Endothelial cell of umbilical vein (primary cell): ENCODE measurements around the gene CFAP97D1. TPM values are rescaled to one million over a fixed set of nuclear protein-coding genes. Genes with fewer than 3 reads are reported as not detected.

Source experiments
- BruUV-seq: library from RNA; stranded (reverse); fragments of 400-500 nt; replicated peaks from 2 replicates; lab custom pipeline; 2021; lab: Mats Ljungman, UMichigan
- CTCF ChIA-PET: fragments of 300-600, 350-600 bp; sonication (Branson Sonifier 250); formaldehyde crosslinking; loops from one replicate; lab custom pipeline; 2021; ENCODE audit warnings: antibody characterized with exemption, inconsistent platforms; lab: Charles Lee
- POLR2A ChIA-PET: fragments of 300-600, 350-600 bp; sonication (Branson Sonifier 250); formaldehyde crosslinking; loops from one replicate; lab custom pipeline; 2021; ENCODE audit warnings: antibody characterized with exemption, inconsistent platforms; lab: Charles Lee
- DNase-seq: peaks from one replicate; pipeline ENCODE4 v3.0.0-alpha.2; 2011; ENCODE audit warnings: low read depth, low spot score
- FAIRE-seq: peaks from 2 replicates; lab custom pipeline; 2011; peaks lifted over from hg19 to GRCh38; lab: Jason Lieb, UNC
- H2AFZ ChIP-seq: 2 replicates; pipeline ENCODE4 v1.6.0; 2012; ENCODE audit warnings: low read depth, low read length, control low read depth, inconsistent platforms
- H3K27ac ChIP-seq: 2 replicates; pipeline ENCODE4 v1.5.1; 2011; ENCODE audit warnings: low read depth, mild to moderate bottlenecking, control low read depth, low read length, moderate library complexity; ENCODE audit not compliant: insufficient read depth
- H3K27me3 ChIP-seq, 2 experiments: 2 replicates each; pipeline versions ENCODE4 v1.6.0 to v1.6.1; 2011; ENCODE audit warnings: low read length in 2 of 2, mixed read lengths in 1 of 2; ENCODE audit not compliant: control insufficient read depth in 2 of 2, insufficient read depth in 2 of 2
- H3K36me3 ChIP-seq, 2 experiments: 2 replicates in 1 of 2; 3 replicates in 1 of 2; pipeline ENCODE4 v1.5.1; 2011; ENCODE audit warnings: low read length in 2 of 2, mild to moderate bottlenecking in 1 of 2, moderate library complexity in 1 of 2; ENCODE audit not compliant: control insufficient read depth in 2 of 2, insufficient read depth in 2 of 2; ENCODE audit errors: extremely low read depth in 1 of 2
- H3K4me1 ChIP-seq: 3 replicates; pipeline ENCODE4 v1.5.1; 2011; ENCODE audit warnings: mild to moderate bottlenecking, low read length; ENCODE audit not compliant: control insufficient read depth, insufficient read depth; ENCODE audit errors: extremely low read depth
- H3K4me2 ChIP-seq: 2 replicates; pipeline ENCODE4 v1.6.1; 2011; ENCODE audit warnings: low read length, control low read depth, mixed read lengths; ENCODE audit not compliant: insufficient read depth
- H3K4me3 ChIP-seq, 3 experiments: fragments of 200-600 bp in 1 of 3; sonication (generic), shearing (Covaris generic) in 1 of 3; replicated peaks in 1 of 3; 2 replicates each; pipeline ENCODE4 v1.5.1; 2011 to 2016; ENCODE audit warnings: control low read depth in 3 of 3, low read length in 3 of 3, mild to moderate bottlenecking in 2 of 3, inconsistent platforms in 1 of 3, low read depth in 1 of 3, moderate library complexity in 1 of 3; ENCODE audit not compliant: insufficient read depth in 1 of 3
- H3K79me2 ChIP-seq: 2 replicates; pipeline ENCODE4 v1.6.0; 2012; ENCODE audit warnings: low read length, inconsistent platforms; ENCODE audit not compliant: control insufficient read depth, insufficient read depth
- H3K9ac ChIP-seq: replicated peaks from 2 replicates; pipeline ENCODE3; 2011; ENCODE audit warnings: low read length, control low read depth; ENCODE audit not compliant: insufficient read depth; ENCODE audit errors: extremely low read depth
- H3K9me1 ChIP-seq: replicated peaks from 3 replicates; pipeline ENCODE4 v1.6.0; 2011; ENCODE audit warnings: mild to moderate bottlenecking, low read length; ENCODE audit not compliant: control insufficient read depth, insufficient read depth; ENCODE audit errors: extremely low read depth
- H3K9me3 ChIP-seq: replicated peaks from 2 replicates; pipeline ENCODE4 v1.5.1; 2012; ENCODE audit warnings: low read length, inconsistent platforms; ENCODE audit not compliant: control insufficient read depth, insufficient read depth
- H4K20me1 ChIP-seq: replicated peaks from 2 replicates; pipeline ENCODE3; 2011; ENCODE audit warnings: mild to moderate bottlenecking, low read length; ENCODE audit not compliant: control insufficient read depth, insufficient read depth; ENCODE audit errors: extremely low read depth
- CTCF ChIP-seq, 2 donors: IDR thresholded peaks; 1 replicate in 1 of 2; 2 replicates in 1 of 2; pipeline ENCODE4 v1.5.1; 2011; ENCODE audit warnings: low read length in 2 of 2, mild to moderate bottlenecking in 2 of 2, moderate library complexity in 2 of 2, control low read depth in 1 of 2, inconsistent platforms in 1 of 2, low read depth in 1 of 2; ENCODE audit not compliant: insufficient read depth in 1 of 2; ENCODE audit errors: extremely low read depth in 1 of 2
- EZH2 ChIP-seq: IDR thresholded peaks from 2 replicates; pipeline ENCODE4 v1.6.1; 2012; ENCODE audit warnings: borderline replicate concordance, low read depth, mild to moderate bottlenecking, moderate library complexity, low read length, inconsistent platforms; ENCODE audit not compliant: severe bottlenecking
- GATA2 ChIP-seq: IDR thresholded peaks from 2 replicates; pipeline ENCODE4 v1.7.0; 2011; ENCODE audit warnings: low read depth, mild to moderate bottlenecking, moderate library complexity, mixed read lengths, low read length; ENCODE audit not compliant: insufficient read length, insufficient read depth
- dilution Hi-C: fragments of 300-500 bp; cut with MboI; formaldehyde crosslinking; loops from one replicate; pipeline ENCODE4 v1.15.0; 2019; ENCODE audit warnings: low sequenced_read_pairs; ENCODE audit not compliant: extremely low pct_ligation_motif_present
- intact Hi-C: fragments of 100-400 bp; cut with micrococcal nuclease; formaldehyde crosslinking; loops from one replicate; pipeline ENCODE4 v1.10.0; 2022
- polyA plus RNA-seq, 4 experiments: library from polyadenylated mRNA; depleted of rRNA in 3 of 4; stranded (reverse) in 3 of 4; unstranded in 1 of 4; fragments of >200 nt; gene quantifications; 2 replicates each; pipeline versions ENCODE4 v1.2.1 to v1.2.3, GENCODE V29; 2011 to 2012; ENCODE audit warnings: missing spikeins in 1 of 4
- total RNA-seq: library from RNA; stranded (reverse); gene quantifications from 2 replicates; pipeline ENCODE4 v1.2.3, GENCODE V29; 2021

The CFAP97D1 gene
- total and polyA plus RNA-seq, 2 donors (not counting 3 experiments of a cell fraction or from before 2014, with no cell fraction given) = not detected

GRCh38 chr17:43760254-43760852 is 19.9 kb upstream of the CFAP97D1 start:
- TF ChIP-seq CTCF (IDR thresholded peaks at IDR 0.05; ENCODE audit: extremely low read depth in 1 of 2, insufficient read depth in 1 of 2, low read depth in 1 of 2, low read length in 2 of 2) = peak; percentile 97 to 100
- TF ChIP-seq EZH2 = no peak
- Histone ChIP-seq H3K4me3 (no peak overlapping the region), H3K36me3 (no peaks in the 10 kb centered on the region), H3K27me3 (peaks cover 8 to 13% of the 10 kb centered on the region in 2 experiments), H2AFZ (no peak overlapping the region), H3K9ac (no peak overlapping the region), H3K9me1 (no peaks in the 10 kb centered on the region), H3K79me2 (no peaks in the 10 kb centered on the region), H3K4me1 (peaks cover 2% of the 10 kb centered on the region), H3K27ac (no peak overlapping the region), H3K4me2 (no peak overlapping the region), H4K20me1 (no peaks in the 10 kb centered on the region), H3K9me3 (no peaks in the 10 kb centered on the region)
- intact Hi-C loops (loop anchor here (1.0 kb wide), 2 partner anchors 66 to 184 kb away; no protein-coding TSS in a partner anchor), dilution Hi-C loops (no loop called here)
- FAIRE-seq (peak; percentile 94), DNase-seq (peak; percentile 93)
- ChIA-PET CTCF (interaction anchor here (0.8 to 9.4 kb wide), 18 partner anchors 11 to 241 kb away, joined by 3 to 414 read pairs (median 5); partner anchors contain the start of gene CD300LG), POLR2A (no interaction called here)
- no TSS peak for BruUV-seq

- BruUV-seq = no TSS peak
- H3K36me3 ChIP-seq = peaks cover 2 to 15% of the 10 kb centered on the region in 2 experiments
- intact Hi-C loops = no loop called here
- TF ChIP-seq GATA2 (no peak), CTCF (IDR thresholded peaks at IDR 0.05; ENCODE audit: extremely low read depth in 1 of 2, insufficient read depth in 1 of 2, low read depth in 1 of 2, low read length in 2 of 2) (peak; percentile 84 to 93)
- H3K4me2 ChIP-seq = no peak overlapping the region
- ChIA-PET POLR2A (no interaction called here), CTCF (interaction anchor here (0.6 to 3.2 kb wide), 40 partner anchors 8 to 279 kb away, joined by 3 to 55 read pairs (median 4); partner anchors contain the start of genes CD300LG, CFAP97D1 and DUSP3)
- DNase-seq (peak; percentile 56), FAIRE-seq (peak; percentile 87)
- H3K9me1 ChIP-seq = no peaks in the 10 kb centered on the region
- no peak overlapping the region for H3K27ac ChIP-seq
- no peak overlapping the region for H3K9ac ChIP-seq
- H3K79me2 ChIP-seq = no peaks in the 10 kb centered on the region
- H3K4me3 ChIP-seq = no peak overlapping the region
- dilution Hi-C loops = loop anchor here (5.0 kb wide), 1 partner anchor 64 kb away; no protein-coding TSS in a partner anchor
- peaks cover 2% of the 10 kb centered on the region for H3K4me1 ChIP-seq
- H3K27me3 ChIP-seq = no peaks in the 10 kb centered on the region
- H4K20me1 ChIP-seq = no peaks in the 10 kb centered on the region
- H2AFZ ChIP-seq = no peak overlapping the region
- no peaks in the 10 kb centered on the region for H3K9me3 ChIP-seq
Measured at GRCh38 chr17:43766413-43767052, 13.7 kb upstream of the CFAP97D1 start.
